Loucy (cell line): Measurements from ENCODE around the gene TJP3.

Experiments
- H2AFZ ChIP-seq: fragments of 200-600 bp; sonication (generic); 2 replicates; pipeline ENCODE4 v1.6.0; 2016; ENCODE audit warnings: antibody characterized with exemption, mild to moderate bottlenecking, low read length, moderate library complexity
- H3F3A ChIP-seq: fragments of 200-600 bp; 2 replicates; pipeline ENCODE4 v1.6.0; 2016; ENCODE audit warnings: antibody characterized with exemption, low read depth, mild to moderate bottlenecking
- H3K27me3 ChIP-seq: fragments of 200-600 bp; sonication (generic); 2 replicates; pipeline ENCODE4 v1.6.1; 2014; ENCODE audit warnings: low read length, mild to moderate bottlenecking; ENCODE audit not compliant: insufficient read depth, poor library complexity, severe bottlenecking
- H3K36me3 ChIP-seq: fragments of 200-600 bp; sonication (generic); 2 replicates; pipeline ENCODE4 v1.6.1; 2016; ENCODE audit warnings: low read length; ENCODE audit not compliant: insufficient read depth
- H3K4me1 ChIP-seq: fragments of 200-600 bp; sonication (generic); 2 replicates; pipeline ENCODE4 v1.5.1; 2014; ENCODE audit warnings: low read length, mild to moderate bottlenecking; ENCODE audit not compliant: insufficient read depth, poor library complexity, severe bottlenecking
- H3K4me2 ChIP-seq: fragments of 200-600 bp; sonication (generic); 2 replicates; pipeline ENCODE4 v1.6.0; 2014; ENCODE audit warnings: antibody characterized with exemption, low read length, low read depth, mild to moderate bottlenecking; ENCODE audit not compliant: poor library complexity, severe bottlenecking
- H3K4me3 ChIP-seq: fragments of 200-600 bp; sonication (generic); 2 replicates; pipeline ENCODE4 v1.5.1; 2014; ENCODE audit warnings: low read length, mild to moderate bottlenecking, mixed read lengths; ENCODE audit not compliant: poor library complexity, severe bottlenecking
- H3K79me2 ChIP-seq: fragments of 200-600 bp; sonication (generic); 2 replicates; pipeline ENCODE4 v1.6.1; 2014; ENCODE audit warnings: low read length; ENCODE audit not compliant: insufficient read depth
- H3K9ac ChIP-seq: fragments of 200-600 bp; sonication (generic); 2 replicates; pipeline ENCODE4 v1.6.0; 2014; ENCODE audit warnings: mild to moderate bottlenecking, low read depth, low read length, moderate library complexity; ENCODE audit not compliant: poor library complexity, severe bottlenecking
- H3K9me2 ChIP-seq: fragments of 200-600 bp; sonication (generic); replicated peaks from 2 replicates; pipeline ENCODE4 v1.6.1; 2016; ENCODE audit warnings: low read depth, low read length, mixed read lengths
- H3K9me3 ChIP-seq: fragments of 200-600 bp; sonication (generic); 2 replicates; pipeline ENCODE4 v1.6.1; 2014; ENCODE audit warnings: mild to moderate bottlenecking, antibody characterized with exemption, low read length, low read depth; ENCODE audit not compliant: insufficient read depth
- H4K20me1 ChIP-seq: fragments of 200-600 bp; sonication (generic); 2 replicates; pipeline ENCODE4 v1.6.0; 2014; ENCODE audit warnings: antibody characterized with exemption, low read length, mild to moderate bottlenecking; ENCODE audit not compliant: insufficient read depth, poor library complexity, severe bottlenecking
- EZH2phosphoT487 ChIP-seq: fragments of 200-600 bp; IDR thresholded peaks from 2 replicates; pipeline ENCODE4 v1.6.1; 2018; ENCODE audit warnings: antibody characterized with exemption, mild to moderate bottlenecking, moderate library complexity, borderline replicate concordance
- TF ChIP-seq, protein P1 (sequence below): fragments of 200-600 bp; sonication (generic); conservative IDR thresholded peaks from 2 replicates; pipeline ENCODE4 v1.5.1; 2014; ENCODE audit warnings: mild to moderate bottlenecking, antibody characterized with exemption, low read length

Gene TJP3

DNA sequence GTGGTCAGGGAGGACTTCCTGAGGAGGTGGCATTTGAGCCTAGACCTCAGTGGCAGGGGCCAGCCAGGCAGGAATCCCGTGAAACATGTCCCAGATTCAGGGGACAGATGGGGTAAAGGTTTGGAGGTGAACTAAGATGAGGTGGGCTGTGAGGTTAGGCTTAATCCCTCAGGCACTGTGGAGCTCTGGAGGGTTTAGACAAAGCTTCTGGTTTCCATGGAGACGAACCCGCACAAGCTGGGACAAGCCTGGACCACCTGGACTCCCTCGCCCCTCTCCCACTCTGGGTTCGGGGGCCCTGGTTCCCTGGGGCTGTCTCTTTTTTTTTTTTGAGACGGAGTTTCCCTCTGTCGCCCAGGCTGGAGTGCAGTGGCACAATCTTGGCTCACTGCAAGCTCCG is 15.7 kb downstream of the TJP3 start:
- Histone ChIP-seq H3K9ac (no peak overlapping the region), H3K4me2 (no peak overlapping the region), H3K9me2 (no peaks in the 10 kb centered on the region), H4K20me1 (no peaks in the 10 kb centered on the region), H3K36me3 (no peaks in the 10 kb centered on the region), H3K4me1 (peaks cover 9% of the 10 kb centered on the region), H2AFZ (no peak overlapping the region), H3K9me3 (no peaks in the 10 kb centered on the region), H3F3A (no peaks in the 10 kb centered on the region), H3K27me3 (no peaks in the 10 kb centered on the region), H3K79me2 (no peaks in the 10 kb centered on the region), H3K4me3 (no peak overlapping the region)
- TF ChIP-seq EZH2phosphoT487, result no peak
- TF ChIP-seq, protein P1, sequence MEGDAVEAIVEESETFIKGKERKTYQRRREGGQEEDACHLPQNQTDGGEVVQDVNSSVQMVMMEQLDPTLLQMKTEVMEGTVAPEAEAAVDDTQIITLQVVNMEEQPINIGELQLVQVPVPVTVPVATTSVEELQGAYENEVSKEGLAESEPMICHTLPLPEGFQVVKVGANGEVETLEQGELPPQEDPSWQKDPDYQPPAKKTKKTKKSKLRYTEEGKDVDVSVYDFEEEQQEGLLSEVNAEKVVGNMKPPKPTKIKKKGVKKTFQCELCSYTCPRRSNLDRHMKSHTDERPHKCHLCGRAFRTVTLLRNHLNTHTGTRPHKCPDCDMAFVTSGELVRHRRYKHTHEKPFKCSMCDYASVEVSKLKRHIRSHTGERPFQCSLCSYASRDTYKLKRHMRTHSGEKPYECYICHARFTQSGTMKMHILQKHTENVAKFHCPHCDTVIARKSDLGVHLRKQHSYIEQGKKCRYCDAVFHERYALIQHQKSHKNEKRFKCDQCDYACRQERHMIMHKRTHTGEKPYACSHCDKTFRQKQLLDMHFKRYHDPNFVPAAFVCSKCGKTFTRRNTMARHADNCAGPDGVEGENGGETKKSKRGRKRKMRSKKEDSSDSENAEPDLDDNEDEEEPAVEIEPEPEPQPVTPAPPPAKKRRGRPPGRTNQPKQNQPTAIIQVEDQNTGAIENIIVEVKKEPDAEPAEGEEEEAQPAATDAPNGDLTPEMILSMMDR, result no peak

DNA sequence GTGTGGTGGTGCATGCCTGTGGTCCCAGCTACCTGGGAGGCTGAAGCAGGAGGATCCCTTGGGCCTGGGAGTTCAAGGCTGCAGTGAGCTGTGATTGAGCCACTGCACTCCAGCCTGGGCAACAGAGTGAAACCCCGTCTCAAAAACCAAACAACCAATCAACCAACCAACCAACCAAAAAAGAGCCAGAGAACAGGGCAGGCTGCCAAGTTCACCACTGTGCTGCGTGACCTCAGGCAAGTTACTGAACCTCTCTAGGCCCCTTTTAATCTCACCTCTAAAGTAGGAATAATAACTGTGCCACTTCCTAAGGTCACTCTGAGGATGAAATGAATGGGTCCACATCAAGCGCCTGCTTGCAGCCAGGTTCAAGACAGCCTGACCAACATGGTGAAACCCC is 16.9 kb downstream of the TJP3 start:
- Histone ChIP-seq H3F3A (no peaks in the 10 kb centered on the region), H3K4me1 (peaks cover 9% of the 10 kb centered on the region), H3K4me3 (no peak overlapping the region), H3K36me3 (no peaks in the 10 kb centered on the region), H3K9ac (no peak overlapping the region), H3K9me2 (no peaks in the 10 kb centered on the region), H2AFZ (no peak overlapping the region), H3K27me3 (no peaks in the 10 kb centered on the region), H3K9me3 (no peaks in the 10 kb centered on the region), H3K4me2 (no peak overlapping the region), H3K79me2 (no peaks in the 10 kb centered on the region), H4K20me1 (no peaks in the 10 kb centered on the region)
- TF ChIP-seq, protein P1, result no peak
- TF ChIP-seq EZH2phosphoT487, result no peak

GRCh38 chr19:3725640-3726310 is 17.6 kb downstream of the TJP3 start:
- no peaks in the 10 kb centered on the region for H3K27me3 ChIP-seq

More at GRCh38 chr19:3725640-3726310, 17.6 kb downstream of the TJP3 start:
- no peak overlapping the region for H2AFZ ChIP-seq
- H3K9me3 ChIP-seq, result no peaks in the 10 kb centered on the region
- no peaks in the 10 kb centered on the region for H3F3A ChIP-seq
- no peak overlapping the region for H3K4me3 ChIP-seq
- H3K4me1 ChIP-seq, result peaks cover 9% of the 10 kb centered on the region
- H3K79me2 ChIP-seq, result no peaks in the 10 kb centered on the region
- no peaks in the 10 kb centered on the region for H3K9me2 ChIP-seq
- no peak overlapping the region for H3K4me2 ChIP-seq
- H3K36me3 ChIP-seq, result no peaks in the 10 kb centered on the region
- H4K20me1 ChIP-seq, result no peaks in the 10 kb centered on the region
- H3K9ac ChIP-seq, result no peak overlapping the region
- TF ChIP-seq, protein P1, result no peak
- no peak for TF ChIP-seq EZH2phosphoT487
